Activated naive CD8-positive, alpha-beta T cell treated with anti-CD3 and anti-CD28 coated beads for 36 hours (primary cell): ENCODE results near the gene OCA2. TPM values are rescaled to one million over a fixed set of nuclear protein-coding genes. Genes with fewer than 3 reads are reported as not detected.
"Not testable (repeated sequence)": the region's sequence is repeated elsewhere in the genome, so short reads cannot be mapped to it uniquely, and the experiment has no call there.

ENCODE experiments used
- DNase-seq: peaks from one replicate; pipeline ENCODE4 v3.0.0; 2021
- H3K27ac Mint-ChIP-seq: one replicate; pipeline ENCODE4 v1.8.0; 2022; ENCODE audit warnings: mild to moderate bottlenecking, moderate library complexity, mixed read lengths
- H3K27me3 Mint-ChIP-seq: one replicate; pipeline ENCODE4 v1.8.0; 2022; ENCODE audit warnings: mild to moderate bottlenecking, mixed read lengths
- H3K36me3 Mint-ChIP-seq: one replicate; pipeline ENCODE4 v1.8.0; 2021; ENCODE audit warnings: mild to moderate bottlenecking, mixed read lengths
- H3K4me1 Mint-ChIP-seq: one replicate; pipeline ENCODE4 v1.8.0; 2021; ENCODE audit warnings: mixed read lengths
- H3K4me3 Mint-ChIP-seq: one replicate; pipeline ENCODE4 v1.8.0; 2022; ENCODE audit warnings: mild to moderate bottlenecking, moderate library complexity, mixed read lengths
- H3K9me3 Mint-ChIP-seq: one replicate; pipeline ENCODE4 v1.8.0; 2022; ENCODE audit warnings: mixed read lengths
- total RNA-seq, 2 experiments: library from RNA; stranded (reverse); gene quantifications; one replicate each; pipeline ENCODE4 v1.2.3, GENCODE V29; 2021

Gene OCA2
- total RNA-seq, 2 experiments from 2014 or later: not detected

- H3K4me3 Mint-ChIP-seq: no peak overlapping the region
- H3K27me3 Mint-ChIP-seq: no peaks in the 10 kb centered on the region
- H3K9me3 Mint-ChIP-seq: peaks cover 2% of the 10 kb centered on the region
- H3K4me1 Mint-ChIP-seq: no peaks in the 10 kb centered on the region
- no peak overlapping the region for H3K27ac Mint-ChIP-seq
- no peaks in the 10 kb centered on the region for H3K36me3 Mint-ChIP-seq
- DNase-seq: no peak
These were observed 352.6 kb downstream of the OCA2 start for GRCh38 chr15:27746401-27746955.

GRCh38 chr15:27744641-27745040, 354.5 kb downstream of the OCA2 start:
- Mint-ChIP-seq H3K27me3 (no peaks in the 10 kb centered on the region), H3K36me3 (no peaks in the 10 kb centered on the region), H3K9me3 (peaks cover 2% of the 10 kb centered on the region), H3K4me1 (no peaks in the 10 kb centered on the region), H3K27ac (no peak overlapping the region), H3K4me3 (no peak overlapping the region)
- no peak for DNase-seq

- H3K9me3 Mint-ChIP-seq: peaks cover 2% of the 10 kb centered on the region
- DNase-seq: no peak
- H3K36me3 Mint-ChIP-seq: no peaks in the 10 kb centered on the region
- H3K27ac Mint-ChIP-seq: no peak overlapping the region
- no peaks in the 10 kb centered on the region for H3K4me1 Mint-ChIP-seq
- no peak overlapping the region for H3K4me3 Mint-ChIP-seq
- H3K27me3 Mint-ChIP-seq: no peaks in the 10 kb centered on the region
These were observed 355.5 kb downstream of the OCA2 start for GRCh38 chr15:27743638-27744037.

- Mint-ChIP-seq H3K27me3 (no peaks in the 10 kb centered on the region), H3K36me3 (no peaks in the 10 kb centered on the region), H3K27ac (no peak overlapping the region), H3K4me3 (no peak overlapping the region), H3K4me1 (no peaks in the 10 kb centered on the region), H3K9me3 (peaks cover 2% of the 10 kb centered on the region)
- DNase-seq: no peak
These were observed 356.2 kb downstream of the OCA2 start for GRCh38 chr15:27742751-27743477.

- Mint-ChIP-seq H3K4me1 (no peaks in the 10 kb centered on the region), H3K4me3 (no peak overlapping the region)
These were observed 357.8 kb downstream of the OCA2 start for GRCh38 chr15:27741226-27741860.

GRCh38 chr15:27734785-27735495, 364.2 kb downstream of the OCA2 start:
- H3K36me3 Mint-ChIP-seq: no peaks in the 10 kb centered on the region
- H3K27me3 Mint-ChIP-seq: peaks cover 3% of the 10 kb centered on the region
- H3K4me1 Mint-ChIP-seq: no peaks in the 10 kb centered on the region
- H3K27ac Mint-ChIP-seq: no peak overlapping the region
- DNase-seq: no peak
- peaks cover 20% of the 10 kb centered on the region for H3K9me3 Mint-ChIP-seq
- H3K4me3 Mint-ChIP-seq: no peak overlapping the region

More at GRCh38 chr15:27741226-27741860, 357.8 kb downstream of the OCA2 start:
- H3K9me3 Mint-ChIP-seq: peaks cover 2% of the 10 kb centered on the region
- DNase-seq: no peak
- H3K36me3 Mint-ChIP-seq: no peaks in the 10 kb centered on the region
- H3K27me3 Mint-ChIP-seq: no peaks in the 10 kb centered on the region
- H3K27ac Mint-ChIP-seq: no peak overlapping the region

- H3K4me3 Mint-ChIP-seq: no peak overlapping the region
- H3K27ac Mint-ChIP-seq: no peak overlapping the region
- H3K4me1 Mint-ChIP-seq: no peaks in the 10 kb centered on the region
- DNase-seq: no peak
- H3K9me3 Mint-ChIP-seq: peaks cover 20% of the 10 kb centered on the region
- H3K27me3 Mint-ChIP-seq: peaks cover 3% of the 10 kb centered on the region
- no peaks in the 10 kb centered on the region for H3K36me3 Mint-ChIP-seq
These were observed 367.3 kb downstream of the OCA2 start for GRCh38 chr15:27731776-27732175.

GRCh38 chr15:27730868-27731267, 368.2 kb downstream of the OCA2 start:
- Mint-ChIP-seq H3K9me3 (peaks cover 18% of the 10 kb centered on the region), H3K36me3 (no peaks in the 10 kb centered on the region), H3K4me1 (no peaks in the 10 kb centered on the region), H3K4me3 (no peak overlapping the region), H3K27ac (no peak overlapping the region), H3K27me3 (peaks cover 3% of the 10 kb centered on the region)
- DNase-seq: no peak

GRCh38 chr15:27725731-27726130, 373.4 kb downstream of the OCA2 start:
- no peaks in the 10 kb centered on the region for H3K36me3 Mint-ChIP-seq
- no peak overlapping the region for H3K4me3 Mint-ChIP-seq
- no peak for DNase-seq
- H3K4me1 Mint-ChIP-seq: no peaks in the 10 kb centered on the region
- no peak overlapping the region for H3K27ac Mint-ChIP-seq
- peaks cover 8% of the 10 kb centered on the region for H3K27me3 Mint-ChIP-seq
- H3K9me3 Mint-ChIP-seq: no peaks in the 10 kb centered on the region

- no peak for DNase-seq
- no peak overlapping the region for H3K27ac Mint-ChIP-seq
- no peak overlapping the region for H3K4me3 Mint-ChIP-seq
- H3K4me1 Mint-ChIP-seq: no peaks in the 10 kb centered on the region
- peaks cover 2% of the 10 kb centered on the region for H3K9me3 Mint-ChIP-seq
- peaks cover 8% of the 10 kb centered on the region for H3K27me3 Mint-ChIP-seq
- no peaks in the 10 kb centered on the region for H3K36me3 Mint-ChIP-seq
These were observed 375.3 kb downstream of the OCA2 start for GRCh38 chr15:27723821-27724220.

GRCh38 chr15:27722102-27722501, 377.0 kb downstream of the OCA2 start:
- Mint-ChIP-seq H3K36me3 (peaks cover 2% of the 10 kb centered on the region), H3K9me3 (peaks cover 10% of the 10 kb centered on the region), H3K4me3 (no peak overlapping the region), H3K27me3 (peaks cover 8% of the 10 kb centered on the region), H3K27ac (no peak overlapping the region), H3K4me1 (no peaks in the 10 kb centered on the region)
- DNase-seq: no peak

- H3K4me3 Mint-ChIP-seq: no peak overlapping the region
- peaks cover 2% of the 10 kb centered on the region for H3K36me3 Mint-ChIP-seq
- H3K9me3 Mint-ChIP-seq: peaks cover 18% of the 10 kb centered on the region
- H3K27ac Mint-ChIP-seq: no peak overlapping the region
- H3K4me1 Mint-ChIP-seq: no peaks in the 10 kb centered on the region
- DNase-seq: no peak
- H3K27me3 Mint-ChIP-seq: no peaks in the 10 kb centered on the region
These were observed 384.4 kb downstream of the OCA2 start for GRCh38 chr15:27714675-27715074.

GRCh38 chr15:27713850-27714249, 385.3 kb downstream of the OCA2 start:
- not testable (repeated sequence) for H3K36me3 Mint-ChIP-seq, H3K27me3 Mint-ChIP-seq, H3K4me1 Mint-ChIP-seq, H3K4me3 Mint-ChIP-seq, H3K27ac Mint-ChIP-seq, DNase-seq
- H3K9me3 Mint-ChIP-seq: peaks cover 19% of the 10 kb centered on the region

- no peaks in the 10 kb centered on the region for H3K27me3 Mint-ChIP-seq
- DNase-seq: no peak
- no peaks in the 10 kb centered on the region for H3K36me3 Mint-ChIP-seq
- no peak overlapping the region for H3K4me3 Mint-ChIP-seq
- no peaks in the 10 kb centered on the region for H3K4me1 Mint-ChIP-seq
- H3K27ac Mint-ChIP-seq: no peak overlapping the region
- H3K9me3 Mint-ChIP-seq: peaks cover 11% of the 10 kb centered on the region
These were observed 391.9 kb downstream of the OCA2 start for GRCh38 chr15:27707257-27707656.

GRCh38 chr15:27706300-27706699, 392.8 kb downstream of the OCA2 start:
- DNase-seq: no peak
- no peaks in the 10 kb centered on the region for H3K36me3 Mint-ChIP-seq
- peaks cover 9% of the 10 kb centered on the region for H3K9me3 Mint-ChIP-seq
- H3K4me1 Mint-ChIP-seq: no peaks in the 10 kb centered on the region
- H3K27me3 Mint-ChIP-seq: no peaks in the 10 kb centered on the region
- H3K4me3 Mint-ChIP-seq: no peak overlapping the region
- no peak overlapping the region for H3K27ac Mint-ChIP-seq
